Measurements from ENCODE around the gene HTD2. TPM values are rescaled to one million over a fixed set of nuclear protein-coding genes. Genes with fewer than 3 reads are reported as not detected.

Gene HTD2
- total and polyA plus RNA-seq, 9 of the 15 experiments (the other 6 are each of a cell fraction or from before 2014, with no cell fraction given): 1.8 to 22.8 (median 9.6) TPM

- H2AFZ ChIP-seq (ENCODE audit: low read depth, low read length): no peak overlapping the region
- FAIRE-seq (peak; percentile 40), DNase-seq (ENCODE audit: extremely low read depth in 1 of 4, low spot score in 3 of 4) (peak in 1 of 4 experiments; percentile 18), ATAC-seq (no peak)
- no peaks in the 10 kb centered on the region for H3K9me1 ChIP-seq (ENCODE audit: control insufficient read depth, insufficient read depth, low read length)
- CTCF ChIA-PET (ENCODE audit: low intra/inter-chr PET ratio): no interaction called here
- no TSS peak for BruUV-seq (replicated peaks)
- TF ChIP-seq NFIC (IDR thresholded peaks at IDR 0.05): peak; percentile 96
- no peak for TF ChIP-seq NR0B1 (IDR thresholded peaks at IDR 0.05; ENCODE audit: partially characterized antibody)
- TF ChIP-seq CBX2 (IDR thresholded peaks at IDR 0.05; ENCODE audit: insufficient read depth, low read length, poor library complexity, severe bottlenecking): no peak
- no peak for TF ChIP-seq NFRKB (IDR thresholded peaks at IDR 0.05; ENCODE audit: low read depth)
- TF ChIP-seq NFIX (CRISPR knock-in tag; IDR thresholded peaks at IDR 0.05; ENCODE audit: low read depth): peak; percentile 71
- no peaks in the 10 kb centered on the region for H3K27me3 ChIP-seq (ENCODE audit: control insufficient read depth in 2 of 2, insufficient read depth in 2 of 2, low read length in 2 of 2)
- peaks cover 8% of the 10 kb centered on the region; the same call in 1 of the 2 replicates for H4K20me1 ChIP-seq (replicated peaks; ENCODE audit: control insufficient read depth, insufficient read depth, low read length)
- H3K36me3 ChIP-seq (ENCODE audit: control insufficient read depth, insufficient read depth, low read length): peaks cover 56% of the 10 kb centered on the region; the same call in 2 of the 3 replicates
- H3K79me2 ChIP-seq (ENCODE audit: control insufficient read depth, insufficient read depth, low read length): peaks cover 43% of the 10 kb centered on the region
- H3K4me2 ChIP-seq (ENCODE audit: insufficient read depth, low read length): peak overlapping the region; percentile 8; the same call in 1 of the 2 replicates
- H3K27ac ChIP-seq (ENCODE audit: extremely low read depth, low read depth, low read length): no peak overlapping the region
- H3K4me3 ChIP-seq: no peak overlapping the region
- peaks cover 0 to 7% of the 10 kb centered on the region in 2 experiments; a peak in 3 of 5 replicates for H3K4me1 ChIP-seq (replicated peaks in 1 of 2; ENCODE audit: control insufficient read depth in 2 of 2, insufficient read depth in 2 of 2, low read length in 2 of 2)
- POLR2A ChIA-PET: no interaction called here
- H3K9me3 ChIP-seq (replicated peaks; ENCODE audit: control insufficient read depth, insufficient read depth, low read depth, low read length): no peaks in the 10 kb centered on the region
- intact Hi-C loops (cut with micrococcal nuclease): loop anchor here (5.0 to 10.0 kb wide), 2 partner anchors 104 to 326 kb away; no protein-coding TSS in a partner anchor
- in situ Hi-C loops (cut with MboI): loop anchor here (5.0 to 10.0 kb wide), 2 partner anchors 121 to 304 kb away; partner anchors contain the start of gene FLNB
- H3K9ac ChIP-seq (ENCODE audit: insufficient read depth in 1 of 2, low read depth in 2 of 2, low read length in 2 of 2): no peak overlapping the region
- WGBS (ENCODE audit: insufficient coverage, low coverage, missing lambda C conversion rate): 57% methylated on average over 1 of the region's 1 CpG
Observed at GRCh38 chr3:58308728-58309127, 2.4 kb downstream of the HTD2 start.

All from K562 (cell line).